ENCODE results near the gene DUSP14.

The DUSP14 gene

GRCh38 chr17:37547986-37548385 lies 58.3 kb downstream of the DUSP14 start:
- TF ChIP-seq TAF1 (IDR thresholded peaks at IDR 0.05; ENCODE audit: borderline replicate concordance, insufficient read depth, low read length) (no peak), SIN3A (IDR thresholded peaks at IDR 0.05; ENCODE audit: borderline replicate concordance, insufficient read depth, low read length) (no peak), POLR2AphosphoS5 (IDR thresholded peaks at IDR 0.05; ENCODE audit: low read depth, low read length) (no peak), REST (IDR thresholded peaks at IDR 0.05; ENCODE audit: insufficient read depth in 1 of 2, low read depth in 2 of 2, low read length in 2 of 2) (no peak), FOXP2 (optimal IDR thresholded peaks at IDR 0.05; ENCODE audit: borderline replicate concordance, extremely low read depth, extremely low read length, insufficient read depth) (no peak)

GRCh38 chr17:37551788-37552187 lies 62.1 kb downstream of the DUSP14 start:
- TF ChIP-seq TAF1 (IDR thresholded peaks at IDR 0.05; ENCODE audit: borderline replicate concordance, insufficient read depth, low read length) (no peak), FOXP2 (optimal IDR thresholded peaks at IDR 0.05; ENCODE audit: borderline replicate concordance, extremely low read depth, extremely low read length, insufficient read depth) (no peak), REST (IDR thresholded peaks at IDR 0.05; ENCODE audit: insufficient read depth in 1 of 2, low read depth in 2 of 2, low read length in 2 of 2) (no peak), POLR2AphosphoS5 (IDR thresholded peaks at IDR 0.05; ENCODE audit: low read depth, low read length) (no peak), SIN3A (IDR thresholded peaks at IDR 0.05; ENCODE audit: borderline replicate concordance, insufficient read depth, low read length) (no peak)

- TF ChIP-seq SIN3A (IDR thresholded peaks at IDR 0.05; ENCODE audit: borderline replicate concordance, insufficient read depth, low read length) (no peak), POLR2AphosphoS5 (IDR thresholded peaks at IDR 0.05; ENCODE audit: low read depth, low read length) (no peak), FOXP2 (optimal IDR thresholded peaks at IDR 0.05; ENCODE audit: borderline replicate concordance, extremely low read depth, extremely low read length, insufficient read depth) (no peak), TAF1 (IDR thresholded peaks at IDR 0.05; ENCODE audit: borderline replicate concordance, insufficient read depth, low read length) (no peak)
Observed at GRCh38 chr17:37553401-37553966, 63.8 kb downstream of the DUSP14 start.

DNA sequence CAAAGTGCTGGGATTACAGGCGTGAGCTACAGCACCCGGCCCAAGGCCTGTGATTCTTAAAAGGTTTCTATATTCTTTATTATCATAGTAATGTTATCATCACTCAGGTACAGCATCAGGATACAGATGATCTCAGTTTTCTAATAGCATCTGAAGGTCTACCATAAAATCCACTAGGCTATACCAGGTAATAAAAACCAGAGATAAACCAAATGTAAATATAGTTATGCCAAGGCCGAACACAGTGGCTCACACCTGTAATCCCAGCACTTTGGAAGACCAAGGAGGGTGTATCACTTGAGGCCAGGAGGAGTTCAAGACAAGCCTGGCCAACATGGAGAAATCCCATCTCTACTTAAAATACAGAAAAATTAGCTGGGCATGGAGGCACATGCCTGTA lies 65.7 kb downstream of the DUSP14 start:
- no peak for TF ChIP-seq TAF1 (IDR thresholded peaks at IDR 0.05; ENCODE audit: borderline replicate concordance, insufficient read depth, low read length)
- TF ChIP-seq POLR2AphosphoS5 (IDR thresholded peaks at IDR 0.05; ENCODE audit: low read depth, low read length): no peak
- TF ChIP-seq SIN3A (IDR thresholded peaks at IDR 0.05; ENCODE audit: borderline replicate concordance, insufficient read depth, low read length): no peak
- no peak for TF ChIP-seq FOXP2 (optimal IDR thresholded peaks at IDR 0.05; ENCODE audit: borderline replicate concordance, extremely low read depth, extremely low read length, insufficient read depth)
- TF ChIP-seq REST (IDR thresholded peaks at IDR 0.05; ENCODE audit: insufficient read depth in 1 of 2, low read depth in 2 of 2, low read length in 2 of 2): no peak

DNA sequence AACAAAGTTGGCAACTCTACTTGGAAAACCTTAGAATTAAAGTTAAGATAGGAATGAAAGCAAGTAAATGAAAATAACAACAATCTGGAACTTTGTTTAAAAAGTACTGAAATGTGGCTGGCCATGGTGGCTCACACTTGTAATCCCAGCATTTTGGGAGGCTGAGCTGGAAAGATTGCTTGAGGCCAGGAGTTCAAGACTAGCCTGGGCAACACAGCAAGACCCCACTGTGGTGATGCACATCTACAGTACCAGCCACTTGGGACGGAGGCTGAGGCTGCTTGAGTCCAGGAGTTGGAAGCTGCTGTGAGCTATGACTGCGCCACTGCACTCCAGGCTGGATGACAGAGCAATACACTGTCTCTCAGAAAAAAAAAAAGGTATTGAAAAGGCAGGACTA lies 67.8 kb downstream of the DUSP14 start:
- TF ChIP-seq TAF1 (IDR thresholded peaks at IDR 0.05; ENCODE audit: borderline replicate concordance, insufficient read depth, low read length) (no peak), POLR2AphosphoS5 (IDR thresholded peaks at IDR 0.05; ENCODE audit: low read depth, low read length) (no peak), REST (IDR thresholded peaks at IDR 0.05; ENCODE audit: insufficient read depth in 1 of 2, low read depth in 2 of 2, low read length in 2 of 2) (no peak)

Data from PFSK-1 (cell line).